Measurements from ENCODE around the gene RFTN1. TPM values are rescaled to one million over a fixed set of nuclear protein-coding genes. Genes with fewer than 3 reads are reported as not detected.

The RFTN1 gene, protein sequence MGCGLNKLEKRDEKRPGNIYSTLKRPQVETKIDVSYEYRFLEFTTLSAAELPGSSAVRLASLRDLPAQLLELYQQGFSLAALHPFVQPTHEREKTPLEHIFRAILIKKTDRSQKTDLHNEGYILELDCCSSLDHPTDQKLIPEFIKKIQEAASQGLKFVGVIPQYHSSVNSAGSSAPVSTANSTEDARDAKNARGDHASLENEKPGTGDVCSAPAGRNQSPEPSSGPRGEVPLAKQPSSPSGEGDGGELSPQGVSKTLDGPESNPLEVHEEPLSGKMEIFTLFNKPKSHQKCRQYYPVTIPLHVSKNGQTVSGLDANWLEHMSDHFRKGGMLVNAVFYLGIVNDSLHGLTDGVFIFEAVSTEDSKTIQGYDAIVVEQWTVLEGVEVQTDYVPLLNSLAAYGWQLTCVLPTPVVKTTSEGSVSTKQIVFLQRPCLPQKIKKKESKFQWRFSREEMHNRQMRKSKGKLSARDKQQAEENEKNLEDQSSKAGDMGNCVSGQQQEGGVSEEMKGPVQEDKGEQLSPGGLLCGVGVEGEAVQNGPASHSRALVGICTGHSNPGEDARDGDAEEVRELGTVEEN
- total RNA-seq (2021) = 2.2 and 2.5 TPM in 2 replicates
- long read RNA-seq, partial matches to known transcripts = 0 of 5 reads
- long read RNA-seq, other reads (novel, unspliced or antisense) = 2 of 5 reads

- peaks cover 4% of the 10 kb centered on the region; the same call in 1 of the 2 replicates for H3K4me1 ChIP-seq (ENCODE audit: insufficient read depth, low read length)
- no peaks in the 10 kb centered on the region for H4K20me1 ChIP-seq (ENCODE audit: control insufficient read depth, insufficient read depth, insufficient read length)
- H3K14ac ChIP-seq (ENCODE audit: insufficient read depth, low read length) = peak within 1 kb of the TSS; percentile 31; the same call in 1 of the 2 replicates
- H3T11ph ChIP-seq (ENCODE audit: low read length) = no peak within 1 kb of the TSS
- H2BK5ac ChIP-seq (ENCODE audit: insufficient read length, low read length) = no peak within 1 kb of the TSS
- H3K79me2 ChIP-seq (ENCODE audit: insufficient read depth, low read length) = no peaks in the 10 kb centered on the region
- WGBS (ENCODE audit: extremely low coverage, insufficient read length, low lambda C conversion rate) = no CpG with 5 or more reads among the region's 92 CpGs
- no peak within 1 kb of the TSS for H2AK5ac ChIP-seq (ENCODE audit: insufficient read length, low read length)
- H3K27me3 ChIP-seq (ENCODE audit: insufficient read depth, low read length) = peaks cover 17% of the 10 kb centered on the region; the same call in 1 of the 2 replicates
- no peak within 1 kb of the TSS for H2BK120ac ChIP-seq (ENCODE audit: low read depth, low read length, poor library complexity, severe bottlenecking)
- H3K23ac ChIP-seq (ENCODE audit: insufficient read length, low read depth, low read length) = no peak within 1 kb of the TSS
- no peak within 1 kb of the TSS for H3K18ac ChIP-seq (ENCODE audit: insufficient read length, low read depth, low read length)
- peak within 1 kb of the TSS; percentile 74 for H3K4me2 ChIP-seq (ENCODE audit: insufficient read depth, insufficient read length, low read length)
- no peaks in the 10 kb centered on the region; a peak in 2 of 5 replicates for H3K9me3 Mint-ChIP-seq
- H3K27me3 Mint-ChIP-seq (ENCODE audit: low read depth) = peaks cover 64% of the 10 kb centered on the region
- TF ChIP-seq, protein P1, sequence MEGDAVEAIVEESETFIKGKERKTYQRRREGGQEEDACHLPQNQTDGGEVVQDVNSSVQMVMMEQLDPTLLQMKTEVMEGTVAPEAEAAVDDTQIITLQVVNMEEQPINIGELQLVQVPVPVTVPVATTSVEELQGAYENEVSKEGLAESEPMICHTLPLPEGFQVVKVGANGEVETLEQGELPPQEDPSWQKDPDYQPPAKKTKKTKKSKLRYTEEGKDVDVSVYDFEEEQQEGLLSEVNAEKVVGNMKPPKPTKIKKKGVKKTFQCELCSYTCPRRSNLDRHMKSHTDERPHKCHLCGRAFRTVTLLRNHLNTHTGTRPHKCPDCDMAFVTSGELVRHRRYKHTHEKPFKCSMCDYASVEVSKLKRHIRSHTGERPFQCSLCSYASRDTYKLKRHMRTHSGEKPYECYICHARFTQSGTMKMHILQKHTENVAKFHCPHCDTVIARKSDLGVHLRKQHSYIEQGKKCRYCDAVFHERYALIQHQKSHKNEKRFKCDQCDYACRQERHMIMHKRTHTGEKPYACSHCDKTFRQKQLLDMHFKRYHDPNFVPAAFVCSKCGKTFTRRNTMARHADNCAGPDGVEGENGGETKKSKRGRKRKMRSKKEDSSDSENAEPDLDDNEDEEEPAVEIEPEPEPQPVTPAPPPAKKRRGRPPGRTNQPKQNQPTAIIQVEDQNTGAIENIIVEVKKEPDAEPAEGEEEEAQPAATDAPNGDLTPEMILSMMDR (conservative IDR thresholded peaks at IDR 0.05) = no peak
- peaks cover 30 to 31% of the 10 kb centered on the region in 2 experiments for H3K4me1 Mint-ChIP-seq
- peak; percentile 45 for DNase-seq
- H3K9ac ChIP-seq (ENCODE audit: extremely low read depth, insufficient read length, low read length) = no peak within 1 kb of the TSS
- no peak within 1 kb of the TSS for H2BK12ac ChIP-seq (ENCODE audit: insufficient read length, low read depth, low read length)
- H3K27ac ChIP-seq (ENCODE audit: insufficient read length, low read depth, low read length) = no peak within 1 kb of the TSS
- no peak within 1 kb of the TSS for H2BK20ac ChIP-seq (ENCODE audit: low read depth, low read length, poor library complexity, severe bottlenecking)
- no peak within 1 kb of the TSS for H3K56ac ChIP-seq (ENCODE audit: insufficient read length, low read depth, low read length)
- H3K27ac Mint-ChIP-seq = no peak within 1 kb of the TSS
- H2BK15ac ChIP-seq (ENCODE audit: low read depth, low read length) = no peak within 1 kb of the TSS
- peak within 1 kb of the TSS; percentile 17 for H2AFZ ChIP-seq (ENCODE audit: low read length)
- no peak within 1 kb of the TSS for H4K8ac ChIP-seq (replicated peaks; ENCODE audit: insufficient read length, low read depth, low read length)
- peaks cover 16% of the 10 kb centered on the region for H3K23me2 ChIP-seq (ENCODE audit: insufficient read length, low read depth, low read length, poor library complexity, severe bottlenecking)
- peak within 1 kb of the TSS; percentile 77 to 91 for H3K4me3 Mint-ChIP-seq
- no peak within 1 kb of the TSS for H3K4ac ChIP-seq (ENCODE audit: low read depth, low read length)
- no peaks in the 10 kb centered on the region for H3K79me1 ChIP-seq (ENCODE audit: insufficient read depth, low read depth, low read length, poor library complexity, severe bottlenecking)
- no peaks in the 10 kb centered on the region for H3K36me3 Mint-ChIP-seq (ENCODE audit: insufficient read depth in 1 of 3, low read depth in 3 of 3)
- no peak within 1 kb of the TSS for H4K91ac ChIP-seq (ENCODE audit: insufficient read length, low read depth, low read length)
- no peak within 1 kb of the TSS for H4K5ac ChIP-seq (ENCODE audit: insufficient read length, low read depth, low read length)
- no peaks in the 10 kb centered on the region for H3K9me3 ChIP-seq (ENCODE audit: control insufficient read depth, low read depth, low read length)
These were observed at the start of gene RFTN1 for GRCh38 chr3:16513141-16514020. TSS of gene RFTN1 (minus strand) at chr3:16513699. CDS start at chr3:16493869, 19,830 bp downstream.
